Naive thymus-derived CD4-positive, alpha-beta T cell (primary cell): ENCODE results near the gene STRIP1. TPM values are rescaled to one million over a fixed set of nuclear protein-coding genes. Genes with fewer than 3 reads are reported as not detected.
"Not testable (repeated sequence)": the region's sequence is repeated elsewhere in the genome, so short reads cannot be mapped to it uniquely, and the experiment has no call there.

Source experiments
- ATAC-seq: fragments of 150-1000 bp; cut with Tn5 transposase; 2 replicates; pipeline ENCODE4 v1.10.0; 2021; ENCODE audit warnings: mild to moderate bottlenecking, moderate library complexity
- CTCF ChIA-PET: fragments of 350-600 bp; sonication (Branson Sonifier 250); formaldehyde crosslinking; loops from one replicate; lab custom pipeline; 2021; ENCODE audit warnings: antibody characterized with exemption; lab: Charles Lee
- POLR2A ChIA-PET: fragments of 350-600 bp; sonication (Branson Sonifier 250); formaldehyde crosslinking; loops from one replicate; lab custom pipeline; 2021; ENCODE audit warnings: antibody characterized with exemption, inconsistent platforms; lab: Charles Lee
- DNase-seq, 9 donors: peaks; one replicate each; pipeline versions ENCODE4 v3.0.0 to v3.0.0-alpha.2; 2020 to 2022; ENCODE audit warnings: mixed read lengths in 1 of 9
- H3K27ac ChIP-seq: one replicate; pipeline ENCODE4 v1.7.0; 2013; ENCODE audit warnings: mild to moderate bottlenecking, low read depth, low read length, moderate library complexity
- H3K27me3 ChIP-seq, 2 donors: one replicate each; pipeline ENCODE4 v1.7.0; 2013; ENCODE audit warnings: low read length in 2 of 2, mild to moderate bottlenecking in 2 of 2, moderate library complexity in 2 of 2; ENCODE audit not compliant: control insufficient read depth in 2 of 2, insufficient read depth in 2 of 2
- H3K36me3 ChIP-seq, 3 experiments: 1 replicate in 2 of 3; 2 replicates in 1 of 3; pipeline ENCODE4 v1.7.0; 2013; ENCODE audit warnings: low read length in 3 of 3, mild to moderate bottlenecking in 3 of 3, moderate library complexity in 1 of 3; ENCODE audit not compliant: insufficient read depth in 3 of 3, control insufficient read depth in 2 of 3
- H3K4me1 ChIP-seq, 2 donors: one replicate each; pipeline ENCODE4 v1.7.0; 2013; ENCODE audit warnings: low read length in 2 of 2, mild to moderate bottlenecking in 2 of 2, moderate library complexity in 1 of 2; ENCODE audit not compliant: control insufficient read depth in 2 of 2, insufficient read depth in 2 of 2
- H3K4me3 ChIP-seq: 2 replicates; pipeline ENCODE4 v1.7.0; 2013; ENCODE audit warnings: mild to moderate bottlenecking, low read length
- H3K9me3 ChIP-seq, 3 experiments: 1 replicate in 2 of 3; 2 replicates in 1 of 3; pipeline ENCODE4 v1.7.0; 2013; ENCODE audit warnings: low read length in 3 of 3; ENCODE audit not compliant: control insufficient read depth in 2 of 3
- H3K27ac Mint-ChIP-seq, 9 donors: one replicate each; pipeline ENCODE4 v1.8.0; 2020 to 2022; ENCODE audit warnings: mixed read lengths in 9 of 9, mild to moderate bottlenecking in 8 of 9, moderate library complexity in 5 of 9, inconsistent platforms in 2 of 9
- H3K27me3 Mint-ChIP-seq, 5 donors: one replicate each; pipeline ENCODE4 v1.8.0; 2021 to 2022; ENCODE audit warnings: mixed read lengths in 5 of 5, mild to moderate bottlenecking in 1 of 5
- H3K36me3 Mint-ChIP-seq, 5 donors: one replicate each; pipeline ENCODE4 v1.8.0; 2020 to 2022; ENCODE audit warnings: mixed read lengths in 5 of 5, mild to moderate bottlenecking in 3 of 5, inconsistent platforms in 1 of 5
- H3K4me1 Mint-ChIP-seq, 7 donors: one replicate each; pipeline ENCODE4 v1.8.0; 2020 to 2022; ENCODE audit warnings: mixed read lengths in 7 of 7, mild to moderate bottlenecking in 3 of 7, inconsistent platforms in 1 of 7
- H3K4me3 Mint-ChIP-seq, 10 donors: one replicate each; pipeline ENCODE4 v1.8.0; 2020 to 2022; ENCODE audit warnings: mild to moderate bottlenecking in 10 of 10, mixed read lengths in 10 of 10, moderate library complexity in 6 of 10, inconsistent platforms in 2 of 10
- H3K9me3 Mint-ChIP-seq, 11 donors: one replicate each; pipeline ENCODE4 v1.8.0; 2020 to 2022; ENCODE audit warnings: mixed read lengths in 11 of 11, mild to moderate bottlenecking in 4 of 11, inconsistent platforms in 1 of 11, moderate library complexity in 1 of 11
- intact Hi-C, 2 donors: fragments of 100-400 bp; cut with micrococcal nuclease; formaldehyde crosslinking; loops; one replicate each; pipeline ENCODE4 v1.15.1; 2023
- polyA plus RNA-seq, 2 donors: library from polyadenylated mRNA; unstranded; fragments of 300-500 nt; fragmentation: Illumina TruSeq; gene quantifications; one replicate each; pipeline ENCODE4 v1.2.3, GENCODE V29; 2021
- total RNA-seq, 6 experiments: library from RNA in 5 of 6; stranded (reverse) in 5 of 6; gene quantifications; 1 replicate in 5 of 6; 2 replicates in 1 of 6; pipeline ENCODE4 v1.2.3 and lab custom pipeline; 2021 to 2026

The STRIP1 gene
- total and polyA plus RNA-seq, 7 experiments from 2014 or later, result 21.4 to 83.9 (median 65.7) TPM

DNA sequence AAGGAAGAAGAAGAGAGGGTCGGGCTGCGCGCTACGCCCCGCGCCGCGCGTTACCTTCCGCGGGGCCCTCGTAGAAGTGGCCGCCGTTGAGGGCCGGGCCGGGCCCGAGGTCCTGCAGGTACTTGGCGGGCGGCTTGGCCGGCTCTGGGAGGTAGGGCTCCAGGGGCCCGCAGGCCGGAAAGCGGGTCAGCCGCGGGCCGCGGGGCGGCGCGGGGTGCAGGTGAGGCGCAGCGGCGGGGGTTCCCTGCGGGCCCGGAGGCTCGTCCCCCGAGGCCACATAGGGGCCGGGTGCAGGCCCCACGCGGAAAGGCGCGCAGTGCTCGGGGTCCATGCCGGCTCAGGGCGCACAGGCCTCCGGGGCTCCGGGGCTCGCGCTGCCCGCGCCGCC, 35.9 kb downstream of the STRIP1 start:
- Histone ChIP-seq H3K4me3 (no peak overlapping the region), H3K27me3 (peaks cover 5 to 15% of the 10 kb centered on the region in 2 donors), H3K9me3 (no peaks in the 10 kb centered on the region), H3K36me3 (no peaks in the 10 kb centered on the region), H3K4me1 (peaks cover 0 to 17% of the 10 kb centered on the region in 2 donors), H3K27ac (no peak overlapping the region)
- peak overlapping the region in 4 of 10 donors; percentile 59 to 87 (median 80) for H3K4me3 Mint-ChIP-seq
- peaks cover 0 to 4% (median 0%) of the 10 kb centered on the region in 11 donors for H3K9me3 Mint-ChIP-seq
- intact Hi-C loops, result no loop called here
- H3K36me3 Mint-ChIP-seq, result peaks cover 0 to 3% (median 0%) of the 10 kb centered on the region in 5 donors
- POLR2A ChIA-PET, result no interaction called here
- DNase-seq, result no peak
- peaks cover 6 to 19% (median 8%) of the 10 kb centered on the region in 7 donors for H3K4me1 Mint-ChIP-seq
- no peak overlapping the region for H3K27ac Mint-ChIP-seq
- CTCF ChIA-PET, result no interaction called here
- no peak for ATAC-seq
- peaks cover 57 to 91% (median 62%) of the 10 kb centered on the region in 5 donors for H3K27me3 Mint-ChIP-seq

- Histone ChIP-seq H3K27ac (no peak within 1 kb of the TSS), H3K36me3 (no peaks in the 10 kb centered on the region), H3K4me1 (peaks cover 0 to 17% of the 10 kb centered on the region in 2 donors), H3K9me3 (no peaks in the 10 kb centered on the region), H3K27me3 (peaks cover 5 to 15% of the 10 kb centered on the region in 2 donors), H3K4me3 (no peak within 1 kb of the TSS)
- Mint-ChIP-seq H3K27ac (no peak within 1 kb of the TSS), H3K4me3 (peak within 1 kb of the TSS in 9 of 10 donors; percentile 8 to 87 (median 56)), H3K36me3 (peaks cover 0 to 3% (median 0%) of the 10 kb centered on the region in 5 donors), H3K4me1 (peaks cover 6 to 19% (median 8%) of the 10 kb centered on the region in 7 donors), H3K9me3 (peaks cover 0 to 4% (median 0%) of the 10 kb centered on the region in 11 donors), H3K27me3 (peaks cover 57 to 93% (median 62%) of the 10 kb centered on the region in 5 donors)
- intact Hi-C loops, result no loop called here
- DNase-seq, result no peak
- ChIA-PET CTCF (no interaction called here), POLR2A (no interaction called here)
- ATAC-seq, result no peak
Observed at GRCh38 chr1:110070671-110071242, 36.3 kb downstream of the STRIP1 start, which contains the start of gene ALX3. Gene ALX3 (minus strand): TSS chr1:110070672. CDS start chr1:110070612, 60 bp downstream.

DNA sequence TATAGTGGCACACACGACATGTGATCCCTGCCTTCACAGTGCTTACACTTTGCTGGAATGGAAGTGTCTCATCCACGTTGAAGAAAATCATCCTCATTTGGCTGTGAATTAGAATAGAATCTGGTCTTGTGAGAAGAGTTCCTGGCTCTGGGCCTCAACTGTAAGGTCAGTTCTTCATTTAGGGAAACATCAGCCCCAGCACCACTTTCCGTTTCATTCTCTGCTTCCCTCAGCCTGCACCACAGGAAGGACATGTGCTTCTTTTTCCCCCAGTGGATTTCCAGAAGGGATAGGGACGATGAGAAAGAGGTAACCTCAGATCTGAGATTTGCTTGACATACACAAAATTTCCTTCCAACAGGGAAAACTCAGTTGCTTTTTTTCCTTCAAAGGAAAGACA, 39.7 kb downstream of the STRIP1 start:
- intact Hi-C loops, result no loop called here
- H3K27ac Mint-ChIP-seq, result no peak overlapping the region
- ATAC-seq (no peak), DNase-seq (no peak)
- peaks cover 0 to 3% (median 0%) of the 10 kb centered on the region in 5 donors for H3K36me3 Mint-ChIP-seq
- CTCF ChIA-PET, result interaction anchor here (1.5 kb wide), 1 partner anchor 8 kb away, joined by 4 read pairs; no protein-coding TSS in a partner anchor
- no peaks in the 10 kb centered on the region for H3K9me3 ChIP-seq
- POLR2A ChIA-PET, result no interaction called here
- peaks cover 54 to 89% (median 55%) of the 10 kb centered on the region in 5 donors for H3K27me3 Mint-ChIP-seq
- H3K9me3 Mint-ChIP-seq, result no peaks in the 10 kb centered on the region
- peaks cover 0 to 6% of the 10 kb centered on the region in 2 donors for H3K4me1 ChIP-seq
- H3K27ac ChIP-seq, result no peak overlapping the region
- peaks cover 0 to 9% (median 0%) of the 10 kb centered on the region in 7 donors for H3K4me1 Mint-ChIP-seq
- H3K4me3 ChIP-seq, result no peak overlapping the region
- H3K4me3 Mint-ChIP-seq, result no peak overlapping the region
- no peaks in the 10 kb centered on the region for H3K36me3 ChIP-seq
- H3K27me3 ChIP-seq, result peaks cover 0 to 4% of the 10 kb centered on the region in 2 donors

- H3K4me3 ChIP-seq, result no peak overlapping the region
- Mint-ChIP-seq H3K27ac (no peak overlapping the region), H3K27me3 (peaks cover 63 to 76% (median 64%) of the 10 kb centered on the region in 5 donors), H3K36me3 (peaks cover 0 to 3% (median 0%) of the 10 kb centered on the region in 5 donors), H3K4me3 (no peak overlapping the region), H3K4me1 (peaks cover 0 to 2% (median 0%) of the 10 kb centered on the region in 7 donors), H3K9me3 (no peaks in the 10 kb centered on the region)
- DNase-seq, result no peak
- intact Hi-C loops, result no loop called here
- CTCF ChIA-PET, result no interaction called here
- H3K27me3 ChIP-seq, result no peaks in the 10 kb centered on the region
- ATAC-seq, result no peak
- POLR2A ChIA-PET, result no interaction called here
- H3K36me3 ChIP-seq, result no peaks in the 10 kb centered on the region
- no peak overlapping the region for H3K27ac ChIP-seq
- no peaks in the 10 kb centered on the region for H3K4me1 ChIP-seq
- H3K9me3 ChIP-seq, result no peaks in the 10 kb centered on the region
Observed at GRCh38 chr1:110076789-110077500, 42.5 kb downstream of the STRIP1 start.

DNA sequence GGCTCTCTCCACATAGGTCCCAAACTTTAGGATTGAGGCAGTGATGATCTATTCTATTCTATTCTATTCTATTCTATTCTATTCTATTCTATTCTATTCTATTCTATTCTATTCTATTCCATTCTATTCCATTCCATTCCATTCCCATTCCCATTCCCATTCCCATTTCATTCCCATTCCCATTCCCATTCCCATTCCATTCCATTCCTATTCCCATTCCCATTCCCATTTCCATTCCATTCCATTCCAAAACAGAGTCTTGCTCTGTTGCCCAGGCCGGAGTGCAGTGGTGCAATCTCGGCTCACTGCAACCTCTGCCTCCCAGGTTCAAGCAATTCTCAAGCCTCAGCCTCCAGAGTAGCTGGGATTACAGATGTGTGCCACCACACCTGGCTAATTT, 45.6 kb downstream of the STRIP1 start:
- H3K36me3 ChIP-seq, H3K27ac ChIP-seq, DNase-seq, intact Hi-C loops, H3K9me3 ChIP-seq, H3K36me3 Mint-ChIP-seq, H3K27ac Mint-ChIP-seq, POLR2A ChIA-PET, H3K9me3 Mint-ChIP-seq, H3K4me3 ChIP-seq, ATAC-seq, H3K4me1 ChIP-seq, H3K4me3 Mint-ChIP-seq: not testable (repeated sequence)
- H3K27me3 ChIP-seq, result peaks cover 4 to 15% of the 10 kb centered on the region in 2 donors
- H3K4me1 Mint-ChIP-seq, result peaks cover 7 to 18% (median 10%) of the 10 kb centered on the region in 7 donors
- CTCF ChIA-PET, result interaction anchor here (1.2 kb wide), 1 partner anchor 381 kb away, joined by 3 read pairs; no protein-coding TSS in a partner anchor
- H3K27me3 Mint-ChIP-seq, result peaks cover 59 to 76% (median 69%) of the 10 kb centered on the region in 5 donors

DNA sequence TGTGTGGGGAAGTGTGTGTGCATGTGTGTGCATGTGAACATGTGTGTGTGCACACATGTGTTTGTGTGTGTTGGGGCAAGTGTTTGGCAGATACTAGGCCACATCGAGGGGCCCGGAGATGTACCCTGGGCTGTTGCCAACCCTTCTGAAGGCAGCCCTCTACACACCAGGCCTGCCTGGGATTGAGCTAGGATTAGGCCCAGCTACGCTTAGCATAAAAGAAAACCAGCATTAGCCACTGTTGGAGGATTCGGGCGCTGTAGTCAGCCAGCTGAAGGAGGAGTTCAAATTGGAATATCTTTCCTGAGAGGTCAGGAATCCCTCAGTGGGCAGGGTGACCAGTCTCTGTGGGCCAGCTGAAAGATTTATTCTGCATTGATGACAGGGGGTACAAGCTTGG, 46.6 kb downstream of the STRIP1 start:
- intact Hi-C loops, result no loop called here
- Histone ChIP-seq H3K4me1 (no peaks in the 10 kb centered on the region), H3K9me3 (no peaks in the 10 kb centered on the region), H3K27me3 (peaks cover 4 to 19% of the 10 kb centered on the region in 2 donors), H3K36me3 (no peaks in the 10 kb centered on the region), H3K27ac (no peak overlapping the region), H3K4me3 (no peak overlapping the region)
- POLR2A ChIA-PET, result no interaction called here
- ATAC-seq, result no peak
- CTCF ChIA-PET, result interaction anchor here (1.2 to 1.6 kb wide), 2 partner anchors 29 to 379 kb away, joined by 3 to 5 read pairs; no protein-coding TSS in a partner anchor
- Mint-ChIP-seq H3K27me3 (peaks cover 68 to 79% (median 70%) of the 10 kb centered on the region in 5 donors), H3K9me3 (peaks cover 0 to 2% (median 0%) of the 10 kb centered on the region in 11 donors), H3K27ac (no peak overlapping the region), H3K4me3 (no peak overlapping the region), H3K4me1 (peaks cover 7 to 18% (median 12%) of the 10 kb centered on the region in 7 donors), H3K36me3 (peaks cover 0 to 3% (median 0%) of the 10 kb centered on the region in 5 donors)
- no peak for DNase-seq
